T-helper 9 cell (primary cell): Measurements from ENCODE around the gene WFDC1.

Source experiments
- DNase-seq: peaks from one replicate; pipeline ENCODE4 v3.0.0-alpha.2; 2020

Gene WFDC1

DNA sequence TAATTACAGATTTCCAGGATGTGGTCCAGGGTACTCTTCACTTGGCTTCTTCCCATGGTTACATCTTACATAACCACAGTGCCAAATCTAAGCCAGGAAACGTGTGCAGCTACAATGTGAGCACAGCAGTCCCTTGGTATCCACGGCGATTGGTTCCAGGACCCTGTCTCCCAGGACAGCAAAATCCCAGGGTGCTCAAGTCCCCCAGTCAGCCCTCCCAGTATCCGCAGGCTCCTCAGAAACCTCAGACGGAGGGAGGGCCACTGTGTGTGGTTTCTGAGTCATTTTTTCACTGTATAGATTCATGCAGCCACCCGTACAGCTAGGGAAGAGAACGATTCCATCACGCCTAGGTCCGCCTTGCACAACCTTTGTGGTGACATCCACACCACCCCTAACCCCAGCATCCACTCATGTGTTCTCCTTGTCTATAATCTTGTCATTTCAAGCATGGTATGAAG, 62.5 kb downstream of the WFDC1 start:
- no peak for DNase-seq

DNA sequence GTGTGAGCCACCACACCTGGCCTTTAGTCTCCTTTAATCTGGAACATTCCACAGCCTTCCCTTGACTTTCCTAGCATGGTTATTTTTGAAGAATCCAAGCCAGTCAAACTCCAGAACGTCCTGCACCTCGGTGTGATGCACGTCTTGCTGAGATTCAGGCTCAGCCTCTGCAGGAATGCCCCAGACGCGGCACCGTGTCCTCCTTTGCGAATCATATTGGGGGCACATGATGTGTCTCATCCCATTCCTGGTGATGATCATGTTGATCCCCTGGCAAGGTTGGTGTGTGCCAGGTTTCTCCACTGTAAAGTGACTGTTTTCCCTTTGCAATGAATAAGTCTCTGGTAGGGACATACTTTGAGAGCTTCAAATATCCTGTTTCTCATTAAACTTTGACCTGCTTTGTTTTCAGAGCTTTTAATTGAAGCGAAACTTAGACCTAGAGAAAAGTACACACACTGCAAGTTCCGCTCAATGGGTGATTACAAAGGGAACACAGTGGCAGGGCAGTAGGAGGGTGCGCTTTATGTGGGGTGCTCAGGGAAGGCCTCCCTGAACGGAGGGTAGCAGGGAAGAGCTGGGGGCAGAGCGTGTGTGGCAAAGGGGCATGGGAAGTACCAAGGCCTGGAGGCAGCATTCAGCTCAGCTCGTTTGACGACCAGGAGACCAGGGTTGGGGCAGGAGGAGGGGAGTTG, 64.1 kb downstream of the WFDC1 start:
- DNase-seq, result no peak

DNA sequence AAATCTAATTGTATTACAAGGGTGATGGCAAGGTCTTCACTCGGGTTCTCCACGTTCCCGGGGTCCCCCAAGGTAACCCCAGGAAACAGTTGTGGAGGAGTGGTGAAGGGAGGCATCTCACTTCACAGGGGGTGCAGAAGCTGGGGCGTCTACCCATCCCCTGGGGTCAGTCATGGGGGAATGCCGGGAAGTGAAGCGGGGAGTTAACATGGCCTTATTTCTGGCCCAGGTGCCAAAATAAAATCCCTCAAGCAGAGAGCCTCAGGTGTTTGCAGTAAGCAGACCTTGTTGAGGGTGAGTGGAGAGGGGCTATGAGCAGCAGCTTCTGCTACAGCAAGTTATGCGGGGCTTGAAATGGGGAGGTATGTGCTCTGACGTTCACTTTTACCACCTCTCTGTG, 64.6 kb downstream of the WFDC1 start:
- DNase-seq, result no peak

DNA sequence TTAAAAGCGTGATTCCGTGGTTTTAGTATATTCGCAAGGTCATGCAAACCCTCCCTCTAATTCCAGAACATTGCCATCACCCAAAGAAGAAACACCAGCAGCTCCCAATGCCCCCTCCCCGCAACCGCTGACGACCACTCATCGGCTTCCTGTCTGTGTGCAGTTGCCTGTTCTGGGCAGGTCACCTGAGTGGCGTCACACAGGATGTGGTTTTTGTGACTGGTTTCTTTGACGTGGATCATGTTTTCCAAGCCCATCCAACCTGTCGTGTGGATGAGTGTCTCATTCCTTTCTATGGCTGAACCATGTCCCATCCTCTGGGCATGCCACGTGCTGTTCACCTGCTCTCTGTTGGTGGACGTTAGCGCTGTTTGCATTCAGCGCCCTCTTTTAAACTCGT, 65.5 kb downstream of the WFDC1 start:
- DNase-seq, result no peak

DNA sequence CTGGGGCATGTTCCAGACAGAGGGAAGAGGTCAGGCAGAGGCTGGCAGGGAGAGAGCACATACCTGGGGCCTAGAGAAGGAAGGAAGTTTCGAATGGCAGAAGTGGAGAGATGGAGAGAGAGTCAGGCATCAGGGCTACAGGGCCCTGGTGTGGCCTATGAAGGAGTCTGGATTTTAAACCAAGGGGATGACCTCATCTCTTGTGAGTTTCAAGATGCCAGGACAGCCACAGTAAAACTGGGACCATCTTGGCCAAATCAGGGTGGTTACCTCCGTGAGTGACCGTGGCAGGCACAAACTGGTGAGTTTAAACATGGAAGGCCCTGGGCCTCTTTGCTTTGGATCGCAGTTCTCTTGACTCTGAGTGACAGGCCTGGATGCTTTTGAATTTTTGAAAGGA, 66.1 kb downstream of the WFDC1 start:
- DNase-seq, result no peak

DNA sequence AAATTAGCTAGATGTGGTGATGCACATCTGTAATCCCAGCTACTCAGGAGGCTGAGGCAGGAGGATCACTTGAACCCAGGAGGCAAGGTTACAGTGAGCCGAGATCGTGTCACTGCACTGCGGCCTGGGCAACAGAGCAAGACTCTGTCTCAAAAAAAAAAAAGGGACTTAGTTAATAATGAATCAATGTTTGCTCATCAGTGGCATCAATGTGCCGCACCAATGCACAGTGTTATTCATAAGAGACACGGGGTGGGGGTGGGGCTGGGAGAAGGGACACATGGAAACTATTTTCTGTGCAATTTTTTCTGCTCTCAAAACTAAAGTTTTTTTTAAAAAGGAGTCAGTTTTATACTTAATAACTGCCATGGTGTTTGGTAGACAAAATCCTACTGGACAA, 66.9 kb downstream of the WFDC1 start:
- no peak for DNase-seq

DNA sequence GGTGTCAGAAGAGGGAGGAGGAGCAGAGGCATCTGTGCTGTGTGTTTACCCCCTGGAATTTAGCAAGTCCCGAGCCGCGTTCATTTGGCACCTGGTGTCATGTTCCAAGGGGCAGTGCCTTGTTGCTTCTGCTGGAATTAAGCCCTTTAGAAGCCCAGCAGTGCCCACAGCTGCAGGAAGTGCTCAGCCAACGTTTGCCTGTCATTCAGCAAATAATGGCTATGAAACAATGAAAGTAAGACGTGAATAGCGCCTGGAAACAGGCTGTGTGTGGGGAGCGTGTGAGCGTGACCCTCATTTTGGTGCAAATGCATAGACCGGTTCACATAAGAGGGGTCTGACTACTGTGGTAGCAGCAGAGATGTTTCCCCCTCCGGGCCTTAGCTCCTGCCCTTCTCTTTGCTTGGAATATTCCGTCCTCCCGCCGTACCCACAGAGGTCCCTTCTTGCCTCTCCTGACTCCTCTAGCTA, 67.8 kb downstream of the WFDC1 start:
- no peak for DNase-seq

DNA sequence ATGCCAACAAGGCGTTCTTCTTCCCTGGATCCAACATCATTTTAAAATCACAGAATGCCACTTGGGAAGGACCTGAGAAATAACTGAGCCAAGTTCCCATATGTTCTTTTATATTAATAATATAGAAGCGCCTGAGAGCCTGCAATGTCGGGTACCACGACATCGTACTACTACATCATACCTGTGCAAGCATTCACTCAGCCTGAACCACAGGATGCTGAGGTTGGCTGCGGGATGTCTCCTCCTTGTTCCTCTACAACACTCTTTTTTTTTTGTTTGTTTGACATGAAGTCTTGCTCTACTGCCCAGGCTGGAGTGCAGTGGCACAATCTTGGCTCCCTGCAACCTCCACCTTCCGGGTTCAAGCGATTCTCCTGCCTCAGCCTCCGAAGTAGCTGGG, 71.5 kb downstream of the WFDC1 start:
- DNase-seq, result no peak

DNA sequence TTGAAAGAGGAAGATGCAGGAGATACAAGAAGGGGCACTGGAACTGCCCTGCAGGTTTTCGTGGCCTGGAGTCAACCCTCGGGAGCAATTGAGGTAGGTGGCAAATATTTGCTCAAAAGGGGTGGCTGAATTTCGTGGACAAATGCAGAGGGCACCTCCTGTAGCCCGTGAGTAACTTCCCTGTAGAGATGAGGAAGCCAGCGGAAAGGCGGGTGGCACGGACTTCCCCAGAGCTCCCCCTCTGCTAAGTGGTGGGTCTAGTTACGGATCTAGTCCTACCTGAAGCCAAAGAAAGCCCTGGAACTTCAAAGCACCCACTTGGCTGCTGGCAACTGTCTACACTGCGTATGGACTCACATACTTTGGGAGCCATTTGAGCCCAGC, 72.6 kb downstream of the WFDC1 start:
- DNase-seq, result no peak

DNA sequence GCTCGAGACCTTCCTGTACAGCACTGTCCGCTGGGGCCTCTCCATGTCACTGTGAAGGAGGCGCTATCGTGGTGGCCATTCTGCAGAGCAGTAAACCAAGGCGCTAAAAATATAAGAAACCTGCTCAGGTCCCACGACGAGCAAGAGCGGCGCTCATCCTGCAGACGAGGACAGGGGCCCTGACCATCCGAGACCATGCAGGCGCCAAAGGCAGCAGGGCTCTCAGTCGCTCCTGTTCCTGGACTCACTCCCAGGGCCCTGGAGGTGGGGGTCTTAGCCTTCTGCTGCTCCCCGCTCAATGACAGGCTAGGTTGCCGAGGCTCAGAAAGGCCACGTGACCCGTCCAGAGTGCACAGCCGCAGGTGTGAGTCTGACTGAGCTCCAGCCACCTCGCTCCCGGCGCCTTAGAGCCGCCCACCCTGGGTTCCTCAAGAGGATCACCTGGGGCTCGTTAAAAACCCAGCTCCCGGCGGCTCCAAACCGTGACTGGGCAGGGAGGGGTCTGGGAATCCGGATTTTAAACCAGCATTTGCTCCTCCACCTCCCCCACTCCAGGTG, 73.2 kb downstream of the WFDC1 start:
- DNase-seq, result no peak

DNA sequence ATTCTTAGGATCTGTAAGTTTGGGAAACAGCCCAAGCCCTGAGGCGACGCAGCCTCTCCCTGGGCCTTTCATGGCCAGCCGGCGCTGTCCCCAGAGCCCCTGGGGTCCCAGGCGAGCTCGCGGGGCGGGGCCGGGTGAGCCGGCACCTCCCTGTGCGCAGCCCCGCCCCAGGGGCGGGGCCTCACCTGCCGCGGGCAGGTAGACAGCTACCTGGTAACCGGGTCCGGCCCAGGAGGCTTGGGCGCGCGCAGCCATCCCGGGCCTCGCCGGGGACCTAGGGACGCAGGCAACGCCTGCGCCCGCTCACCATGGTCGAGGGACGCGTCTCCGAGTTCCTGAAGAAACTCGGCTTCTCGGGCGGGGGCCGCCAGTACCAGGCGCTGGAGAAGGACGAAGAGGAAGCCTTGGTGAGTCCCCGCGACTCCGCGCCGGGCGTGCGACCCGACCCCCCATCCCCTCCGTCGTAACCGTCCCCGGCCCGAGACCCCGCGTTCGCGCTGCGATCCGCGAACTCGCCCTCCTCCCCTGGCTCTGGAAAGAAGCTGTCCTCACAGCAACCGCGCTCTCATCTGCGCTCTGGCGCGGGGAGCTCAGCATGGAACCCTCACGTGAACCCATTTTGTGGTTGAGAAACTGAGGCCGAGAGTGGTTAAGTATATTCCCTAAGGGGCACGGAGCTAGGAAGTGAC, 73.8 kb downstream of the WFDC1 start, which contains the start of gene ATP2C2:
ATP2C2 (plus strand) TSS at position 231 of the 689 bp plus-strand sequence; CDS start at position 309, 78 bp downstream.
- DNase-seq, result no peak

DNA sequence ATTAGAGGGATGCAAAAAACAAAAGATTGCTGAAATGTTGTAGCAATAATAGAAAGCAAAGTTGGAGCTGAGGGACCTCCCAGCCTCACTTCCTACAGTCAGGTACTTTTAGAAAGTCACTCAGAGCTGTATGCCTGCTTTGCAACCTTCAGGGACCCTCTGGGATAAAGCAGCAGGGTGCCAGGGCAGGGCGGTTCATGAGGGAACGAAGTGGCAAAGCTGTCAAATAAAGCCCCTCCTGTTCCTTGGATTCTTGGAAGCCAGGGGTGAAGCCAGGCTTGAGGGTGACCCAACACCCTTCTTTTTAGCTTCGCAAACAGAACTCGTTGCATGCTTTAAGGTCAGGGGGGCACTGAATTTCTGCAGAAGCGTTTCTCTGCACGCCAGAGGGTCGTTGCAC, 74.4 kb downstream of the WFDC1 start:
- DNase-seq, result no peak

DNA sequence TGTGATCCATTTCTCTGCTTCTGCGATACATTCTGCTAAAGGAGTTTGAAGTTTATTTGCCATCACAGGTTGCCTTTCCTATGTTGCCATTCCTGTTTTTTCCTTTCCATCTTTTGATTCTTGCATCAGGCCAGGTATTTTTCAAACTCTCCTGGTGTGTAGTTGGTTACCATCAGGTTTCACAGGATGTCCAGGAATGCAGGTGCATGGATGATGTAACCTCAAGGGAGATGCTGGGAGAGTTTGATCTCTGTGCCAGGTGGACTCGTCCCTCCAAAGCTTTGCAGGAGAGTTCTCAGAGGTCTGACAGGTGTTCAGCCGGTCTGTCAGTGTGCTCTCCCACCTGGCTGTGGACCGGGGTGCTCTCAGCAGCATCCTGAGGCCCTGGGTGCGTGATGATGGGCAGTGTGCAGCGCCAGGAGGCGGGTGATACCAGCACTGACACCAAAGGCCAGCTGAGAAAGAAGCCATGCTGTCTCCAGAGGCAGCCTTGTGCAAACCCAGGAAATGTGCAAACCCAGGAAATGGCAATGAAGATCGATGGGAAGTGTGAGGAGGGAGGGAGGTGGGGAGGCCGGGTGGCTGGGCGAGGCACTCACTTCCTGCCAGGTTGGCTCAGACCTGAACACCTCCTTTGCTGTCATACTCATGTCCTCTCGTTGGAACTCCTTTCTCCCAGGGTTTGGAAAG, 75.4 kb downstream of the WFDC1 start:
- no peak for DNase-seq

DNA sequence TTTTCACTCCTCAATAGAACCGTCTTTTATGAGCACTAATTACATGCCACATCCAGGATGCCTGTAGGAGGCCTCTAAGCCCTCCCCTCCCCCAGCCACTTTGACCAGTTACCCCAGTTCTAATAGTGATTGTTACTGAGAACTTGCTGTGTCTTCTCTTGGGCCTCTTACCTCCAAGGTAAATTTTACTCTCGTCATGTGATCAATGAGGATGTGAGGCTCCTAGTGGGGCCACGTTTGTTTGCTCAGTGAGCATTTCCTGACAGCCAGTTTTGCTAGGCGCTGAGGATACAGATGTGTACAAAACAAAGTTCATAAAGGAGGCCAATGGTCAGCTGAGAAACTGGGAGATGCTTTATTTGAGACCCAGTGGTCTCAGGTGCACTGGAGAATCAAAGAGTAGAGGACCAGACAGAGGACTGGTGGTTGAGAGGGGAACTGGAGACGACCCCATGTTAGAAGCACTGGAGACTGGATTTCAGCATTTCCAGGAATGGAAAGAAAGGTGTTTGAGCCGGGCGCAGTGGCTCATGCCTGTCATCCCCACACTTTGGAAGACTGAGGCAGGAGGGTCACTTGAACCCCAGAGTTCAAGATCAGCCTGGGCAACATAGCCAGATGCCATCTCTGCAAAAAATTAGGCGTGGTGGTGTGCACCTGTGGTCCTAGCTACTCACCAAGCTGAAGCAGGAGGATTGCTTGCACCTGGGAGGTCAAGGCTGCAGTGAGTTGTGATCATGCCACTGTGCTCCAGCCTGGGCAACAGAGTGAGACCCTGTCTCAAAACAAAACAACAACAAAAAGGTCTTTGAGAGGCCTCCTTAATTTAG, 76.3 kb downstream of the WFDC1 start:
- no peak for DNase-seq

DNA sequence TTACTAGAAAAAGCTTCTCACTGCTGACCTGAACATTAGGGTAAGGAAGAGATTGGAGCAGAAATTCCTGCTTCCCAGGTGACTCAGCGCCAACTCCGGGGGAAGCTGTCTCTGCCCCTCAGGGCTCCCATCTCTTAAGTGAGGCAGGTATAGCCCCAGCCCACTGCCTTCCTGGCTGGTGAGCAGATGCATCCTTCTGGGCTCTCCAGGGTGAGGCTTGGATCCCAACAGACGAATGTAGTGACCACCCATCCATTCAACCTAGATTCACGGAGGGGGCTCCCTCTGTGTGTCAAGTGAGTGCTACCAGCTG, 76.8 kb downstream of the WFDC1 start:
- no peak for DNase-seq

DNA sequence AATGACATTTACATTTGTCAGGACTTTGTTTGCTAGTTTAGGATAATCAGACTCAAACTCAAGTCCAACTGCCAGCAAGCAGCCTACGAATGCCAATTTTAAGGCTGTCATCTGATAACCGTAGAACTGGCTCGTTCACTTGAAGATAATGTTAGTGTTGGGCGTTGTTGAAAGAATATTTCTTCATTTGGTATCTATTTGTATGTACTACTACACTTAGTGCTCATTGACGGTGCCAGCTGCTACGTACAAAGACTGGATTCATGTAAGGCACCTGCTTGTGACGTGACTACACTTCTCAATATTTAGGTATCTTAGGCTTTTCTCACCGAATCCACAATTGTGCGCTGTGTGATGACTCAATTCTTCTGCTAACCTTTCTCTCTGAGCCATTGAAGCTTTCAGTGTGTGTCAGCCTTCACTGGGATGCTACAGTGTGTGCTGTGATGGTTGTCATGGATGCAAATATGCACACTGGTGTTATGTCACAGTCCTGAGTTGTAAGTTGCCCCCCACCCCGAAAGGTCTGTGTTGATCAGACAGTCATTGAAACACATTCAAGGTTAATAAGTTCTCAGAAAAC, 79.3 kb downstream of the WFDC1 start:
- no peak for DNase-seq

DNA sequence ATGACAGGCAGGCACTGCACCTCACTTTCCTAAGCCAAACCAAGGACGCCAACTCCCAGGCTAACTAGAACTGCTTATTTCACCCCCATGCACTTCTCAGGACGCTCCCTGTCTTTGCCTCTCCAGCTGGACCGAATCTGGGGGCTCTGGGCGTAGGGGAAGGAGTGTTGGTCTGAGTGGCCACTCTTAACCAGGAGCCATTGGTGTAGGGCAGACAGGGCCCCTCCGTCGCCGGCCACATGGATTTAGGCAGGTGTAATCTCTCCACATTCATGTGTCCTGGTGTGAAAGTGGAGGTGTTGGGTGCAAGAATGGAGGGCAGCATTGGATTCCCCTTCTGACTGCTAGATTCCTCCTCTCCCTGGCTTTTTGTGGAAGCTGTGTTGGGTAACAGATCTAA, 83.4 kb downstream of the WFDC1 start:
- DNase-seq, result no peak

DNA sequence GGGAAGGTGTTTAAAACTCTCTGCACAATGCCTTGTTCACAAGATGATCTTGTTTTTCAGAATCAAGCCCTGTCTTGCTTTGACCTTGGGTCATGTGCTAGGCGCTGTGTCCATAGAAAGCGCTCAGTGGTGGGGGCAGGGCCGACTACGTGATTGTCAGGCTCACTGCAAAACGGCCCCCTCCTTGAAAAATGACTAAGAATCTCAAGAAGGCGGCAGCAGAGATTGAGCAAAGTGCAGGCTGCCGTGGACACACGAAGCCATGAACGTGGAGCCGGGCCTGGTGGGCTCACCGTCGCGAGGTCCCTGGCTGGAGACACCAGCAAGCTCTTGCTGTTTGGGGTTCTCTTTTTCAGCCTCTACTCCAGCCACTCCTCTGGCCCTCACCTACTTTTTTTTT, 83.9 kb downstream of the WFDC1 start:
- no peak for DNase-seq

DNA sequence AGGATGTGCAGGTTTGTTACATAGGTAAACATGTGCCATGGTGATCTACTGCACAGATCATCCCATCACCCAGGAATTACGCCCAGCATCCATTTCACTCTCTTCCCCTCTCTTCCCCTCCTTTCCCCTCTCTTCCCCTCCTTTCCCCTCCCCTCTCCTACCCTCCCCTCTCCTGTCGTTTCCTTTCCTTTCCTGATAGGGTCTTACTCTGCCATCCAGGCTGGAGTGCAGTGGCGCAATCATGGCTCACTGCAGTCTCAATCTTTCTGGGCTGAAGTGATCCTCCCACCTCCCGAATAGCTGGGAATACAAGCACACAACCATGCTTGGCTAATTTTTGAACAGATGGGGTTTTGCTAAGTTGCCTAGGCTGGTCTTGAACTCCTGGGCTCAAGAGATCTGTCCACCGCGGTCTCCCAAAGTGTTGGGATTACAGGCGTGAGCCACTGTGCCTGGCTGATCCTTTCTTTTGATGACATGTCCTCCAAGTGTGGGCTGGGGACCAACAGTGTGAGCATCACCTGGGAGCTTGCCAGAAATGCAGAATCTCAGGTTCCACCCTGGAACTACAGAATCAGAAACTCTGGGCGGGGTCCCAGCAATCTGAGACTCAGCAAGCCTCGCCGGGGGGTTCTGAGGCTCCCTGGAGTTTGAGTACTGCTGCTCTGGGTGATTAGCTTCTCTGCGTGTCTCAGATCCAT, 84.5 kb downstream of the WFDC1 start:
- no peak for DNase-seq
